ENCODE results near the gene NDUFAF5. TPM values are rescaled to one million over a fixed set of nuclear protein-coding genes. Genes with fewer than 3 reads are reported as not detected.

The NDUFAF5 gene
- total and polyA plus RNA-seq, 2 of the 8 experiments (the other 6 are each of a cell fraction or from before 2014, with no cell fraction given): 11.8 to 32.3 TPM

DNA sequence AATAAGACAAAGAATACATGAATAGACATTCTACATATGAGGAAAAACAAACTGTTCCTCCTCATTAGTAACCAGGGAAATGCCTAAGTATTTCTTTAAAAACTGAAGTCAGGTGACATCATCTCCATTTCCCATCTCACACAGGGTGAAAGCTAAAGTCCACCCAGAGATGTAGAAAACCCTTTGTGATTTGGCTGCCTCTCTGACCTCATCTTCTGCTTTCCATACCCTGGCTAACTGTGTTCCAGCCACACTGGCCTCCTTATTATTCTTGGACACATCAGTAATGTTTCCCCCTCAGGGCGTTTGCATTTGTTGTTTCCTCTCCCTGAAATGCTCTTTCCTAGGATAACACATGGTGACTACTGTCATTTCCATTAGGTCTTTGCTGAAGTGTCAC is 40.5 kb upstream of the NDUFAF5 start:
- no peak overlapping the region for H2BK120ac ChIP-seq (replicated peaks; ENCODE audit: low read depth, low read length)
- FAIRE-seq: no peak
- TF ChIP-seq TEAD4 (IDR thresholded peaks at IDR 0.05; ENCODE audit: low read depth, low read length) (no peak), SAP30 (IDR thresholded peaks at IDR 0.05; ENCODE audit: insufficient read depth, insufficient replicate concordance, low read length) (no peak), GABPA (IDR thresholded peaks at IDR 0.05; ENCODE audit: borderline replicate concordance, insufficient read depth, low read length) (no peak), POLR2A (IDR thresholded peaks at IDR 0.05; ENCODE audit: control extremely low read depth in 1 of 2, low read depth in 2 of 2, low read length in 2 of 2) (no peak)
- TF ChIP-seq, protein P1, sequence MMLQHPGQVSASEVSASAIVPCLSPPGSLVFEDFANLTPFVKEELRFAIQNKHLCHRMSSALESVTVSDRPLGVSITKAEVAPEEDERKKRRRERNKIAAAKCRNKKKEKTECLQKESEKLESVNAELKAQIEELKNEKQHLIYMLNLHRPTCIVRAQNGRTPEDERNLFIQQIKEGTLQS (IDR thresholded peaks at IDR 0.05; ENCODE audit: insufficient read depth, low read depth, low read length): no peak
- H3K27ac ChIP-seq (ENCODE audit: low read depth, low read length): no peak overlapping the region
- H3K56ac ChIP-seq (replicated peaks; ENCODE audit: insufficient read length, low read depth, low read length): no peak overlapping the region
- ChIA-PET CTCF (ENCODE audit: partially characterized antibody) (no interaction called here), POLR2A (ENCODE audit: partially characterized antibody) (no interaction called here)
- no peak overlapping the region for H3K4ac ChIP-seq (replicated peaks; ENCODE audit: insufficient read length, low read depth, low read length)
- H4K8ac ChIP-seq (ENCODE audit: extremely low read depth, insufficient read depth, low read length): no peak overlapping the region
- no peak overlapping the region for H2BK12ac ChIP-seq (ENCODE audit: low read depth, low read length)
- peaks cover 0 to 4% of the 10 kb centered on the region in 2 experiments; a peak in 1 of 4 replicates for H3K79me2 ChIP-seq (ENCODE audit: control insufficient read depth in 1 of 2, insufficient read depth in 2 of 2, low read length in 2 of 2)
- no peak overlapping the region for H2AFZ ChIP-seq (ENCODE audit: low read length)
- H3K9ac ChIP-seq (replicated peaks in 1 of 4; ENCODE audit: extremely low read depth in 1 of 4, low read depth in 3 of 4, low read length in 3 of 4): no peak overlapping the region
- H3K27me3 ChIP-seq (replicated peaks in 1 of 4; ENCODE audit: control insufficient read depth in 3 of 4, extremely low read depth in 1 of 4, insufficient read depth in 3 of 4, low read length in 3 of 4): no peaks in the 10 kb centered on the region
- H4K5ac ChIP-seq (ENCODE audit: insufficient read length, low read depth, low read length): no peak overlapping the region
- H4K91ac ChIP-seq (replicated peaks; ENCODE audit: insufficient read length, low read length): no peak overlapping the region
- H3K9me3 ChIP-seq (ENCODE audit: insufficient read depth in 2 of 2, low read depth in 1 of 2, low read length in 1 of 2): peaks cover 8% of the 10 kb centered on the region in 2 experiments; a peak in 2 of 4 replicates
- H3K4me3 ChIP-seq (ENCODE audit: extremely low read depth in 1 of 4, insufficient read depth in 2 of 4, low read depth in 3 of 4, low read length in 4 of 4): no peak overlapping the region
- H2AK5ac ChIP-seq (ENCODE audit: low read depth, low read length): no peak overlapping the region
- no peaks in the 10 kb centered on the region for H3K79me1 ChIP-seq (ENCODE audit: low read depth, low read length)
- DNase-seq (ENCODE audit: low read depth in 1 of 2, low spot score in 2 of 2): no peak
- no peaks in the 10 kb centered on the region for H3K4me1 ChIP-seq (replicated peaks in 1 of 4; ENCODE audit: control insufficient read depth in 3 of 4, insufficient read depth in 4 of 4, low read length in 3 of 4)
- no peaks in the 10 kb centered on the region for H4K20me1 ChIP-seq (replicated peaks in 1 of 2; ENCODE audit: control insufficient read depth in 1 of 2, insufficient read depth in 2 of 2, low read length in 2 of 2)
- H3K18ac ChIP-seq (ENCODE audit: extremely low read depth, low read length): no peak overlapping the region
- H2BK15ac ChIP-seq (ENCODE audit: low read length): no peak overlapping the region
- H3K23me2 ChIP-seq (ENCODE audit: low read depth, low read length): no peaks in the 10 kb centered on the region
- H2BK5ac ChIP-seq (ENCODE audit: low read depth, low read length): no peak overlapping the region
- H2BK20ac ChIP-seq (ENCODE audit: low read length): no peak overlapping the region
- H3K23ac ChIP-seq (ENCODE audit: insufficient read length): no peak overlapping the region
- peaks cover 0 to 34% (median 13%) of the 10 kb centered on the region in 4 experiments; a peak in 6 of 8 replicates for H3K36me3 ChIP-seq (ENCODE audit: control insufficient read depth in 2 of 4, insufficient read depth in 4 of 4, low read length in 3 of 4)
- H3K14ac ChIP-seq (ENCODE audit: insufficient read length): no peak overlapping the region
- no peak overlapping the region for H3K4me2 ChIP-seq (ENCODE audit: insufficient read depth in 1 of 2, low read depth in 2 of 2, low read length in 2 of 2)
- WGBS, 2 experiments (ENCODE audit: extremely low coverage in 1 of 2, insufficient coverage in 1 of 2, insufficient read length in 1 of 2, insufficient replicate concordance in 2 of 2, low coverage in 1 of 2, low lambda C conversion rate in 2 of 2, missing lambda C conversion rate in 1 of 2): 78% methylated on average over 1 of the region's 1 CpG; no CpG with 5 or more reads in 1 of the 2 experiments
